OCI-LY7 (cell line): ENCODE data around the gene IMMP2L.

Experiments
- EZH2phosphoT487 ChIP-seq: fragments of 200-600 bp; sonication (generic); IDR thresholded peaks from 2 replicates; pipeline ENCODE4 v1.6.1; 2018; ENCODE audit warnings: low read depth, borderline replicate concordance, mild to moderate bottlenecking, mixed run types, antibody characterized with exemption, low read length, moderate library complexity, mixed read lengths
- TF ChIP-seq, protein P1 (sequence below): fragments of 200-600 bp; sonication (generic); conservative IDR thresholded peaks from 2 replicates; pipeline ENCODE4 v1.5.1; 2014; ENCODE audit warnings: mild to moderate bottlenecking, antibody characterized with exemption, low read length, moderate library complexity, mixed read lengths

DNA sequence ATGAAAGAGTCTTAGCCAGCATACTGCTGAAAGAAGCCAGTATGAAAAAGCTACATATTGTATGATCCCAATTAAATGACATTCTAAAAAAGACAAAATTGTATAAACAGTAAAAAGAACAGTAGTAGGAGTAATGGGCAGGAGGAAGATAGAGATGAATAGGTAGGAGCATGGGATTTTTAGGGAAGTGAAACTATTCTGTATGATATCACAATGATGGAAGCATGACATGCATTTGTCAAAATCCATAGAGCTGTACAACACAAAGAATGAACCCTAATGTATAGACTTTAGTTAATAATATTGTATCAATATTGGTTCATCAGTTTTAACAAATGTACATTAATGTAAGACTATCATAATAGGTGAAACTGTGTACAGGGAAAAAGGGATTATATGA lies 147.9 kb downstream of the IMMP2L start:
- TF ChIP-seq, protein P1, sequence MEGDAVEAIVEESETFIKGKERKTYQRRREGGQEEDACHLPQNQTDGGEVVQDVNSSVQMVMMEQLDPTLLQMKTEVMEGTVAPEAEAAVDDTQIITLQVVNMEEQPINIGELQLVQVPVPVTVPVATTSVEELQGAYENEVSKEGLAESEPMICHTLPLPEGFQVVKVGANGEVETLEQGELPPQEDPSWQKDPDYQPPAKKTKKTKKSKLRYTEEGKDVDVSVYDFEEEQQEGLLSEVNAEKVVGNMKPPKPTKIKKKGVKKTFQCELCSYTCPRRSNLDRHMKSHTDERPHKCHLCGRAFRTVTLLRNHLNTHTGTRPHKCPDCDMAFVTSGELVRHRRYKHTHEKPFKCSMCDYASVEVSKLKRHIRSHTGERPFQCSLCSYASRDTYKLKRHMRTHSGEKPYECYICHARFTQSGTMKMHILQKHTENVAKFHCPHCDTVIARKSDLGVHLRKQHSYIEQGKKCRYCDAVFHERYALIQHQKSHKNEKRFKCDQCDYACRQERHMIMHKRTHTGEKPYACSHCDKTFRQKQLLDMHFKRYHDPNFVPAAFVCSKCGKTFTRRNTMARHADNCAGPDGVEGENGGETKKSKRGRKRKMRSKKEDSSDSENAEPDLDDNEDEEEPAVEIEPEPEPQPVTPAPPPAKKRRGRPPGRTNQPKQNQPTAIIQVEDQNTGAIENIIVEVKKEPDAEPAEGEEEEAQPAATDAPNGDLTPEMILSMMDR = no peak
- TF ChIP-seq EZH2phosphoT487 = no peak
